ENCODE data around the gene PRCC.
"Not testable (repeated sequence)": the region's sequence is repeated elsewhere in the genome, so short reads cannot be mapped to it uniquely, and the experiment has no call there.

PRCC gene

DNA sequence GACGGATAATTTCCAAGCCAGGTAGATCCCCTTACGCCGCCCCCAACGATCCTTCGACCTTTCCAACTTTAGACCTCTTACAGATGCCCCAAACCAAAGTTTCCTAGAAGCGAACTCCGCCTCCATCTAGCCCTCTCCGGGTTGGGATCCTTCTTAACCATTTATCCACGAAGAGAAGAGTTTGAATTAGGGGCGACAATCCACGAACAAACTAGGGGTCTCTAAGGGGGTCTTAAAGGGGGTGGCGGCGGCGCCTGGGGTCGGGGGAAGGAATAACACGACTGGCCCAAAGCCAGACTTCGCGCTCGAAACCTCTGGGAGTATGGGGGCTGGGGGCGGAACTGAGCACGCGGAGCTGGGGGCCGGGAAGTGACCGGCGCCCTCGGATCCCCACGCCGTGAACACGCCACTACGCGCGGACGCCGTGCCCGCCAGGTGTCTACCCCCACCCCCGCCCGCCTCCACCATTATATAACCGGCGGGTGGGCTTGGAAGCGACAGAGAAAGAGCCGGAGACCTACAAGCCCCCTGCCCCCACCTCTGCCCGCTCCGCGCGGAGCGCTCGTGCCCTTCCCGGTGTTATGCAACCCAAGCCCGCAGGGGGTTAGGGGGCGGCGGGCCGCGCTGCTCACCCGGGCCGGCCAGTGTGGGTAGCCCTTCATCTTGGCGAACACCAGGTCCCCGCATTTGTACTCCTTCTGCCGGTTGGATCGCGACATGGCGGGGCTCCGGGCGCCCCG, 16.5 kb upstream of the PRCC start:
- Histone ChIP-seq H3K36me3 (ENCODE audit: control insufficient read depth, insufficient read depth, low read length) (no peaks in the 10 kb centered on the region), H3K4me3 (ENCODE audit: insufficient read depth, low read depth, low read length, poor library complexity, severe bottlenecking) (peak overlapping the region; percentile 95), H3K27ac (ENCODE audit: insufficient read depth, low read length, poor library complexity, severe bottlenecking) (peak overlapping the region; percentile 77), H3K27me3 (replicated peaks; ENCODE audit: control insufficient read depth, insufficient read depth, low read length, poor library complexity, severe bottlenecking) (no peaks in the 10 kb centered on the region), H3K4me1 (ENCODE audit: control insufficient read depth, insufficient read depth, low read length, poor library complexity, severe bottlenecking) (peaks cover 53% of the 10 kb centered on the region), H3K9me3 (ENCODE audit: control insufficient read depth, low read length) (no peaks in the 10 kb centered on the region)
- peak in 1 of 3 donors; percentile 20 for DNase-seq

DNA sequence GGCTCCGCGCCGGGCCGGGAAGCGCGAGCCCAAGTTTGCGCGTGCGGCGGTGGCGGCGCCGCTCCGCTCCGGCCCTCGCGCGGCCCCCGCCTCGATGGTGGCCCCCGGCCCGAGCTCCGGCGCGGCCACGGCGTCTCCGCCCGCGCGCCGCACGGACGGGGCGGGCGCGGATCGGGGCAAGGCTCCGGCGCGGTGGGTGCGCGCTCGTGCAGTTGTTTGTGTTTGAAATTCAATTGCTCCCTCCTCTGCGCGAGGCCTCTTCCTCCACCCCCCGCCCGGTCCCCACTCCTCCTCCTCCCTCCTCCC, 15.9 kb upstream of the PRCC start, which contains the start of gene HDGF:
TSS of gene HDGF (minus strand) at position 225 of the 306 bp plus-strand sequence. CDS start 246 bp downstream, outside the sequence.
- Histone ChIP-seq H3K4me3 (ENCODE audit: insufficient read depth, low read depth, low read length, poor library complexity, severe bottlenecking) (peak within 1 kb of the TSS; percentile 95), H3K27ac (ENCODE audit: insufficient read depth, low read length, poor library complexity, severe bottlenecking) (peak within 1 kb of the TSS; percentile 87), H3K4me1 (ENCODE audit: control insufficient read depth, insufficient read depth, low read length, poor library complexity, severe bottlenecking) (peaks cover 51% of the 10 kb centered on the region), H3K9me3 (ENCODE audit: control insufficient read depth, low read length) (no peaks in the 10 kb centered on the region), H3K36me3 (ENCODE audit: control insufficient read depth, insufficient read depth, low read length) (no peaks in the 10 kb centered on the region), H3K27me3 (replicated peaks; ENCODE audit: control insufficient read depth, insufficient read depth, low read length, poor library complexity, severe bottlenecking) (no peaks in the 10 kb centered on the region)
- no peak for DNase-seq

DNA sequence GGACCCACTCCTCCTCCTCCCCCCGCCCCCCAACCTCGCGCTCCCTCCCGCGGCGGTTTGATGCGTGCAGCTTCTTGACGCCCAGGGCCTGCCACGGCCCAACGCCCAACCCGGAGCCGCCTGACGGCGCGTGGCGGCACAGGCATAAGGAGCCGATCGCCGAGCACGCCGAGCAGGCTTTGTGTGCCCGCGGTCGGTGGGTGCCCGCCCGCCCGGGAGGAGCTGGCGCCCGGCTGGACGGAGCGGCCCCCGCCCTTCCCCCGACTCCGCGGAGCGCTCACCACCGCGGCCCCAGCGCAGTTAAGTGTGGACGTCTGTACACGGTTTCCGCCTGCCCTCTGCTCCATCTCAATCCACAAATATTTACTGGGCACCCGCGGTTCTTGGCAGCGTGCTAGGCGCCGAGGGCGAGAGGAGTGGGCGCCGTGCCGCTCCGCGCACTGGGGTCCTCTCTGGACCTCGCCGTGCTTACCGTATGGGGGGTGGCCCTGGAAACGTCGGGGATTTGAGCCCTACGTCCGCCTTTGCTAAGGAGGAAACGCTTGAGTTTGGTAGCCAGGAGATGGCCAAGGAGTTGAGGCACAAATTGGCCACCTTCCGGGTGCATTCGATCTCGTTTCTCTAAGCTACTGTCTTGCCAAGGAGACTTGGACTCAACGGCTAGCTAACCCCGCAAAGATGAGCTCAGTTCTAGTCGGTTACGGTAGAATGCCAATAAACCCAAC, 15.4 kb upstream of the PRCC start:
- no peaks in the 10 kb centered on the region for H3K9me3 ChIP-seq (ENCODE audit: control insufficient read depth, low read length)
- peaks cover 45% of the 10 kb centered on the region for H3K4me1 ChIP-seq (ENCODE audit: control insufficient read depth, insufficient read depth, low read length, poor library complexity, severe bottlenecking)
- peak overlapping the region; percentile 87 for H3K27ac ChIP-seq (ENCODE audit: insufficient read depth, low read length, poor library complexity, severe bottlenecking)
- no peaks in the 10 kb centered on the region for H3K36me3 ChIP-seq (ENCODE audit: control insufficient read depth, insufficient read depth, low read length)
- peak; percentile 93 to 96 (median 96) for DNase-seq
- peak overlapping the region; percentile 88 for H3K4me3 ChIP-seq (ENCODE audit: insufficient read depth, low read depth, low read length, poor library complexity, severe bottlenecking)
- H3K27me3 ChIP-seq (replicated peaks; ENCODE audit: control insufficient read depth, insufficient read depth, low read length, poor library complexity, severe bottlenecking): no peaks in the 10 kb centered on the region

DNA sequence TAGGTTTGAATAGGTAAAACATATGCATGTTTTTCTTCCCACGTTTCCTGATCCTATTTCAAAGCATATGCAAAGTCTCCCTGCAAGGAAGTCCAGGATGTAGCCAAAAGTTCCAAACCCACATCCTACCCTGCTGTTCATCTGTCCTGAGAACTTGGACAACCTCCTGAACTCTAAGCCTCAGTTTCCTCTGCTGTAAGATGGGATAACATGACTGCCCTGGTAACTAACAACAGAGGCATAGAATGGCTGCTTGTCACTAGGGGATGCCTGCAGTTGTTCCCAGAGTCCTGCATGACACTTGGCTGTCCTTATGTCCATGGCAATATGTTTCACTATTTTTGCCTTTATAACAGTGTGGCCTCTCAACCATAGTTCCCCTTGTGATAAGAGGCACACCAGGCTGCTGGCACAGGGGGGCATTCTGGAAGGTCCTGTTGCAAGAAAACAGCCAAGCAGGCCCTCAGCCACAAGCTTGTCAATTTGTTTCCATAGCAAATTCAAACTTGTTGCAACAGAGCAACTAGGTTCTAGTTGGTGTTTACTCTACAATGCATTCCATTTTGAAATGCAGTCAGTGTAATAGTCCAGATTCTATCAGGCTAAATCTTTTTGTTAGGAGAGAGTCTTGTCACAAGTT, 14.4 kb upstream of the PRCC start:
- DNase-seq: no peak
- H3K4me3 ChIP-seq (ENCODE audit: insufficient read depth, low read depth, low read length, poor library complexity, severe bottlenecking): no peak overlapping the region
- no peak overlapping the region for H3K27ac ChIP-seq (ENCODE audit: insufficient read depth, low read length, poor library complexity, severe bottlenecking)
- peaks cover 36% of the 10 kb centered on the region for H3K4me1 ChIP-seq (ENCODE audit: control insufficient read depth, insufficient read depth, low read length, poor library complexity, severe bottlenecking)
- H3K36me3 ChIP-seq (ENCODE audit: control insufficient read depth, insufficient read depth, low read length): no peaks in the 10 kb centered on the region
- H3K27me3 ChIP-seq (replicated peaks; ENCODE audit: control insufficient read depth, insufficient read depth, low read length, poor library complexity, severe bottlenecking): no peaks in the 10 kb centered on the region
- H3K9me3 ChIP-seq (ENCODE audit: control insufficient read depth, low read length): no peaks in the 10 kb centered on the region

DNA sequence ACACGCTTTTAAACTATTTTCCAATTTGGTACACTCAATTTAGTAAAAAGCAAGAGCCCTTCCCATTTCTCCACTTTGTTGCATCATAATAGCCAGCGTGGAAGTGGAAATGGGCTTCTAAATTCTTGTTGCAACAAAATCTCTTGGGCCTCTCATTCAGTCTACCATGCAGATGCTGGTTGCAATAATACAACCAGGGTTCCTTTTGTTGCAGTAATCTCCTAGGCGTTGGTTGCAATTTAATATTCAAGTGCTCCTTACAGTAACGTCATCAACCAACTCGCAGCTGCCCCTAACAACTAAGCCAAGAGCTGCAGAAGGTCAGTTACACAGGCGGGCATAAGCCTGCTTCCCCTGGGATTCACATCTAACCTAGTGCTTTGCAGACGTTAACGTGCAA, 13.1 kb upstream of the PRCC start:
- DNase-seq: no peak
- no peaks in the 10 kb centered on the region for H3K27me3 ChIP-seq (replicated peaks; ENCODE audit: control insufficient read depth, insufficient read depth, low read length, poor library complexity, severe bottlenecking)
- H3K27ac ChIP-seq (ENCODE audit: insufficient read depth, low read length, poor library complexity, severe bottlenecking): no peak overlapping the region
- no peak overlapping the region for H3K4me3 ChIP-seq (ENCODE audit: insufficient read depth, low read depth, low read length, poor library complexity, severe bottlenecking)
- H3K4me1 ChIP-seq (ENCODE audit: control insufficient read depth, insufficient read depth, low read length, poor library complexity, severe bottlenecking): peaks cover 23% of the 10 kb centered on the region
- H3K36me3 ChIP-seq (ENCODE audit: control insufficient read depth, insufficient read depth, low read length): no peaks in the 10 kb centered on the region
- no peaks in the 10 kb centered on the region for H3K9me3 ChIP-seq (ENCODE audit: control insufficient read depth, low read length)

DNA sequence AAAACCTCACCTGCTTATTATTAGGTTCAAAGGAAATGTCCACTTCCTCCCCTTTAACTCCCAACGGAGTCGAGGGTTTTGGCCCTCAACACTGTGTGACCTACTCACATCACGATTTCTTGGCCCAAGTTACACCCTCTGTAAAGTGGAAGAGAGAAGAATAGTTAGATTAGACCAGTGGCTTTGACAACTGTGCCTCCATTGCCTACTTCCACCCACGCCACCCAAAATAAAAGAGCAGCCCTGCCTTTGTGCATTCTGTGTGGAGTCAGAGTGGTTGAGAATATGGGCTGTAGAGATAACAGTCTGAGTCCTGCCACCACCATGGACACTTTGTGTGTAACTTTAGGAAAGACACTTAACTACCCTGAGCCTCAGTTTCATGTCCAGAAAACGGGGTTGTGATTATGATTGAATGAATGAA, 11.8 kb upstream of the PRCC start:
- DNase-seq: no peak
- H3K27me3 ChIP-seq (replicated peaks; ENCODE audit: control insufficient read depth, insufficient read depth, low read length, poor library complexity, severe bottlenecking): no peaks in the 10 kb centered on the region
- no peaks in the 10 kb centered on the region for H3K36me3 ChIP-seq (ENCODE audit: control insufficient read depth, insufficient read depth, low read length)
- H3K4me1 ChIP-seq (ENCODE audit: control insufficient read depth, insufficient read depth, low read length, poor library complexity, severe bottlenecking): peaks cover 11% of the 10 kb centered on the region
- H3K4me3 ChIP-seq (ENCODE audit: insufficient read depth, low read depth, low read length, poor library complexity, severe bottlenecking): no peak overlapping the region
- no peaks in the 10 kb centered on the region for H3K9me3 ChIP-seq (ENCODE audit: control insufficient read depth, low read length)
- H3K27ac ChIP-seq (ENCODE audit: insufficient read depth, low read length, poor library complexity, severe bottlenecking): no peak overlapping the region

DNA sequence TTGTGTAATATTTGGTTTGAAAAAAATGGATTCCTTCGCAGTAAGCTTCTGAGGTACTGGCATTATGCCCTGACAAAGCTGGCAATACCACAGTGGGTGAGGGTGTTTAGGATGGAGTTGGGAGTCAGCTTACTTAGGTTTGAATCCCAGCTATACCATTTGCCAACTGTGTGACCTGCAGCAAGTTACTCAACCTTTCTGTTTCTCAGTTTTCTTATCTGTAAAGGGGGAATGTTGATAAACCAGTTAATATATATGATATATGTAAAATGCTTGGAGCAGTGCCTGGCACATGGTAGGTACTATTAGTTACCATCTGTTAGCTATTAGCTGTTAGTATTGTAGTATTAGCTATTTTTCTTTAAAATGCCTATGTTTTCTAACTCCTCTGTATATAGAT, 11.0 kb upstream of the PRCC start:
- H3K4me3 ChIP-seq (ENCODE audit: insufficient read depth, low read depth, low read length, poor library complexity, severe bottlenecking): no peak overlapping the region
- no peaks in the 10 kb centered on the region for H3K36me3 ChIP-seq (ENCODE audit: control insufficient read depth, insufficient read depth, low read length)
- H3K4me1 ChIP-seq (ENCODE audit: control insufficient read depth, insufficient read depth, low read length, poor library complexity, severe bottlenecking): peaks cover 11% of the 10 kb centered on the region
- H3K9me3 ChIP-seq (ENCODE audit: control insufficient read depth, low read length): no peaks in the 10 kb centered on the region
- DNase-seq: no peak
- H3K27ac ChIP-seq (ENCODE audit: insufficient read depth, low read length, poor library complexity, severe bottlenecking): no peak overlapping the region
- H3K27me3 ChIP-seq (replicated peaks; ENCODE audit: control insufficient read depth, insufficient read depth, low read length, poor library complexity, severe bottlenecking): no peaks in the 10 kb centered on the region

DNA sequence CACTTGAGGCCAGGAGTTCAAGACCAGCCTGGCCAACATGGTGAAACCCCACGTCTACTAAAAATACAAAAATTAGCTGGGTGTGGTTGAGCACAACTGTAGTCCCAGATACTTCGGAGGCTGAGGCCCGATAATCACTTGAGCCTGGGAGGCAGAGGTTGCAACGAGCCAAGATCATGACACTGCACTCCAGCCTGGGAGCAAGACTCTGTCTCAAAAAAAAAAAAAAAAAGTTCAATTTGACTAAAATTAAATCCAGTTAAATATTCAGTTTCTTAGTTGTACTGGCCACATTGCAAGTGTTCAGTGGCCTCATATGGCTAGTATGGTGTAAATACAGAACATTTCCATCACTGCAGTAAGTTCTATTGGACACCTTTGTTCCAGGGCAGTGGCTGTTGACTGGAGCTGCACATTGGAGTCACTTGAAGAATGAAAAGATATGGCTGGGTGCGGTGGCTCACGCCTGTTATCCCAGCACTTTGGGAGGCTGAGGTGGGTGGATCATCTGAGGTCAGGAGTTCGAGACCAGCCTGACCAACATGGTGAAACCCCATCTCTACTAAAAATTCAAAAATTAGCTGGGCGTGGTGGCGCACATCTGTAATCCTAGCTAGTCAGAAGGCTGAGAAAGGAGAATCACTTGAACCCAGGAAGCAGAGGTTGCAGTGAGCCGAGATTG, 9.6 kb upstream of the PRCC start:
- not testable (repeated sequence) for H3K4me1 ChIP-seq (ENCODE audit: control insufficient read depth, insufficient read depth, low read length, poor library complexity, severe bottlenecking); H3K9me3 ChIP-seq (ENCODE audit: control insufficient read depth, low read length); DNase-seq; H3K4me3 ChIP-seq (ENCODE audit: insufficient read depth, low read depth, low read length, poor library complexity, severe bottlenecking); H3K27ac ChIP-seq (ENCODE audit: insufficient read depth, low read length, poor library complexity, severe bottlenecking); H3K36me3 ChIP-seq (ENCODE audit: control insufficient read depth, insufficient read depth, low read length); H3K27me3 ChIP-seq (replicated peaks; ENCODE audit: control insufficient read depth, insufficient read depth, low read length, poor library complexity, severe bottlenecking)

DNA sequence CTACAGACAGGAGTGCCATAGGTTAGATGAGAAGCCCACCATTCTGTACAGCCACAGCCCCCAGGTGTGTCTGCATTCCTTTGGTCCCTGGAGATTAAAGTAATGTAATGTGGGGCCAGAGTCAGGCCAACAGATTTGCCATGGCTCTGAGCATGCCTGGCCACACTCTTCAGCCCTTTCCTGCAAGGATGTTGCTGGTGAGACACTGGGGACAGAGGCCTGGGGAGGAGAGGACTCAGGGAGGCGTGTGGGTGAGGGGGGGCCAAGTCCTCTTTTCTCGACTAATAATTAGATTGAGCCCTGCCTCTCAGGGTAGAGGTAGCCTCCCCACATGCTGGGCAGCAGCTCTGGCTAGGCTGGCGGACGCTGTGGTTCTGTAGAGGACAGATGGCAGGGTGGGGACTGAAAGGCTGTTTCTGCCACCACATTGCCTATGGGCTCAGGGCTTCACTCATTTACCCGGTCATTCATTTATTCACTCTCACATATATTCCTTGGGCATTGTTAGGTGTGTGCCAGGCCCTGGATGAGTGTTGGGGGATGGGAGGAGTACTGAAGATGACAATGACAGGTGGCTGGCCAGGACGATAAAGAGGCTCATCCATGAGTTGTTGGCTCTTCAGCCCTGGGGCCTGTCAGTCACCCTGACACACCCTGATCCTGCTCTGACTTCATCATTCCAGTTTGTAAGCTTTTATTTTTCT, 7.1 kb upstream of the PRCC start:
- H3K4me1 ChIP-seq (ENCODE audit: control insufficient read depth, insufficient read depth, low read length, poor library complexity, severe bottlenecking): no peaks in the 10 kb centered on the region
- H3K4me3 ChIP-seq (ENCODE audit: insufficient read depth, low read depth, low read length, poor library complexity, severe bottlenecking): no peak overlapping the region
- H3K27ac ChIP-seq (ENCODE audit: insufficient read depth, low read length, poor library complexity, severe bottlenecking): no peak overlapping the region
- no peak for DNase-seq
- no peaks in the 10 kb centered on the region for H3K36me3 ChIP-seq (ENCODE audit: control insufficient read depth, insufficient read depth, low read length)
- H3K27me3 ChIP-seq (replicated peaks; ENCODE audit: control insufficient read depth, insufficient read depth, low read length, poor library complexity, severe bottlenecking): no peaks in the 10 kb centered on the region
- no peaks in the 10 kb centered on the region for H3K9me3 ChIP-seq (ENCODE audit: control insufficient read depth, low read length)

All from effector memory CD4-positive, alpha-beta T cell (primary cell).